GM23338 (cell line): ENCODE measurements around the gene ZYX. TPM values are rescaled to one million over a fixed set of nuclear protein-coding genes. Genes with fewer than 3 reads are reported as not detected.

Experiments
- ATAC-seq: fragments of 200-7000 bp; cut with Tn5 transposase; 3 replicates; pipeline ENCODE4 v1.9.1; 2020
- DNase-seq: peaks from one replicate; pipeline ENCODE4 v3.0.0-alpha.2; 2015; ENCODE audit warnings: low spot score
- H2AFZ ChIP-seq: fragments of 200-600 bp; sonication (generic); 2 replicates; pipeline ENCODE4 v1.8.0; 2016; ENCODE audit warnings: antibody characterized with exemption, mild to moderate bottlenecking, moderate library complexity
- H3F3A ChIP-seq: fragments of 200-600 bp; sonication (generic); replicated peaks from 2 replicates; pipeline ENCODE4 v1.8.0; 2017; ENCODE audit warnings: antibody characterized with exemption, mixed run types, low read depth
- H3K27ac ChIP-seq: fragments of 200-600 bp; sonication (generic); 2 replicates; pipeline ENCODE4 v1.6.1; 2016; ENCODE audit warnings: low read depth
- H3K27me3 ChIP-seq: fragments of 200-600 bp; sonication (generic); 2 replicates; pipeline ENCODE4 v1.8.0; 2016; ENCODE audit warnings: mild to moderate bottlenecking, mixed run types, moderate library complexity; ENCODE audit not compliant: insufficient read depth
- H3K36me3 ChIP-seq: fragments of 200-600 bp; sonication (generic); 2 replicates; pipeline ENCODE4 v1.8.0; 2016; ENCODE audit warnings: mild to moderate bottlenecking; ENCODE audit not compliant: insufficient read depth
- H3K4me1 ChIP-seq: fragments of 200-600 bp; sonication (generic); 2 replicates; pipeline ENCODE4 v1.8.0; 2016; ENCODE audit warnings: mild to moderate bottlenecking, moderate library complexity; ENCODE audit not compliant: insufficient read depth
- H3K4me2 ChIP-seq: fragments of 200-600 bp; sonication (generic); 2 replicates; pipeline ENCODE4 v1.7.1; 2017; ENCODE audit warnings: mixed run types
- H3K4me3 ChIP-seq: fragments of 200-600 bp; sonication (generic); 2 replicates; pipeline ENCODE4 v1.6.1; 2016; ENCODE audit warnings: mixed run types
- H3K79me2 ChIP-seq: fragments of 200-600 bp; sonication (generic); replicated peaks from 2 replicates; pipeline ENCODE4 v1.8.0; 2017; ENCODE audit warnings: mild to moderate bottlenecking; ENCODE audit not compliant: insufficient read depth
- H3K9me2 ChIP-seq: fragments of 200-600 bp; sonication (generic); 2 replicates; pipeline ENCODE4 v1.8.0; 2017; ENCODE audit not compliant: insufficient read depth
- H4K20me1 ChIP-seq: fragments of 200-600 bp; sonication (generic); replicated peaks from 2 replicates; pipeline ENCODE4 v1.8.0; 2017; ENCODE audit warnings: mild to moderate bottlenecking; ENCODE audit not compliant: insufficient read depth
- H3K27ac Mint-ChIP-seq: 2 replicates; pipeline ENCODE4 v1.8.0; 2020; ENCODE audit warnings: inconsistent platforms, mild to moderate bottlenecking, moderate library complexity, mixed read lengths
- H3K27me3 Mint-ChIP-seq: 3 replicates; pipeline ENCODE4 v1.8.0; 2022; ENCODE audit warnings: low read depth, mild to moderate bottlenecking, moderate library complexity, mixed read lengths, inconsistent platforms; ENCODE audit not compliant: insufficient read depth, poor library complexity
- H3K36me3 Mint-ChIP-seq: 3 replicates; pipeline ENCODE4 v1.8.0; 2021; ENCODE audit warnings: low read depth, mild to moderate bottlenecking, inconsistent platforms, moderate library complexity, mixed read lengths
- H3K4me1 Mint-ChIP-seq: 3 replicates; pipeline ENCODE4 v1.8.0; 2020; ENCODE audit warnings: mild to moderate bottlenecking, inconsistent platforms, mixed read lengths
- H3K4me3 Mint-ChIP-seq: 3 replicates; pipeline ENCODE4 v1.8.0; 2021; ENCODE audit warnings: moderate library complexity, mild to moderate bottlenecking, inconsistent platforms, mixed read lengths
- H3K9me3 Mint-ChIP-seq: 3 replicates; pipeline ENCODE4 v1.8.0; 2020; ENCODE audit warnings: moderate library complexity, mild to moderate bottlenecking, inconsistent platforms, mixed read lengths
- CREB1 ChIP-seq: fragments of 250-450 bp; sonication (Bioruptor Pico); IDR thresholded peaks from 2 replicates; pipeline ENCODE4 v1.5.0; 2020; ENCODE audit warnings: low read depth, mild to moderate bottlenecking, moderate library complexity
- JUNB ChIP-seq: IDR thresholded peaks from one replicate; pipeline ENCODE4 v1.6.1; 2016; ENCODE audit warnings: antibody characterized with exemption; ENCODE audit not compliant: unreplicated experiment
- ZNF114 ChIP-seq: fragments of 250-450 bp; sonication (Bioruptor Pico); IDR thresholded peaks from 2 replicates; pipeline ENCODE4 v1.5.0; 2020; ENCODE audit warnings: mild to moderate bottlenecking, moderate library complexity
- ZNF331 ChIP-seq: fragments of 250-450 bp; sonication (Bioruptor Pico); IDR thresholded peaks from 2 replicates; pipeline ENCODE4 v1.5.0; 2020; ENCODE audit warnings: low read depth, mild to moderate bottlenecking, moderate library complexity
- polyA plus RNA-seq: library from polyadenylated mRNA; unstranded; fragments of >200 nt; fragmentation: Nextera tagmentation; extraction: Ambion mirVana; gene quantifications from 2 replicates; pipeline ENCODE4 v1.2.1, GENCODE V29; 2016
- total RNA-seq: library from RNA; depleted of rRNA; stranded (reverse); fragments of >200 nt; shearing (Covaris generic); gene quantifications from 2 replicates; pipeline ENCODE4 v1.2.3, GENCODE V29; 2014
- TF ChIP-seq, protein P1 (sequence below): IDR thresholded peaks from one replicate; pipeline ENCODE4 v1.6.1; 2018; ENCODE audit warnings: antibody characterized with exemption; ENCODE audit not compliant: unreplicated experiment
- TF ChIP-seq, protein P2 (sequence below), 2 experiments: fragments of 200-600 bp in 1 of 2; sonication (generic) in 1 of 2; conservative IDR thresholded peaks; 2 replicates each; pipeline versions ENCODE4 v1.5.1 to v1.6.1; 2016 to 2017; ENCODE audit warnings: antibody characterized with exemption in 2 of 2, low read depth in 2 of 2, mild to moderate bottlenecking in 2 of 2, moderate library complexity in 1 of 2

Gene ZYX
- total and polyA plus RNA-seq, 2 experiments from 2014 or later, result 111 to 141 TPM

DNA sequence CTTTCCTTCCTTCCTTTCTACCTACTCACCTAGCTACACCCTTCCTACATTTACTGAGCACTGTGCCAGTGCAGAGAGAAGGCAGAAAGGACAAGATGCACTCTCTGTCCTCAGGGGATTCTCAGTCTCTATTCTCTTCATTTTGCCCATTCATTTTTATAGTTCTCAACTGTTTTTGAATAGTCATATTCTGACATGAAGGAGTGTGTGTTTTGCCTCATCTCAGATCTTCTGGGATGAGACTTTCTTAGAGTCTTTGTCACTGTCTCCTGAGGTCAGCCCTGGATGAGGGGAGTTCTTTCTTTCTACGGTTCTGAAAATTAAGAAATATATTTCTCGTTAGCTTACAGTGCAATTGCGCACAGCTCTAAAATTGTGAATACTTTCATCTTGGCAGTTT, 43.9 kb upstream of the ZYX start:
- Histone ChIP-seq H3K79me2 (no peaks in the 10 kb centered on the region), H4K20me1 (no peaks in the 10 kb centered on the region), H3K27ac (no peak overlapping the region), H3K36me3 (no peaks in the 10 kb centered on the region), H3K27me3 (no peaks in the 10 kb centered on the region), H3F3A (no peaks in the 10 kb centered on the region), H2AFZ (peak overlapping the region; percentile 90; the same call in 1 of the 2 replicates), H3K4me2 (no peak overlapping the region), H3K4me1 (no peaks in the 10 kb centered on the region), H3K9me2 (peaks cover 6% of the 10 kb centered on the region; the same call in 1 of the 2 replicates), H3K4me3 (no peak overlapping the region)
- H3K36me3 Mint-ChIP-seq, result no peaks in the 10 kb centered on the region
- DNase-seq (no peak), ATAC-seq (no peak)
- no peaks in the 10 kb centered on the region for H3K4me1 Mint-ChIP-seq
- no peaks in the 10 kb centered on the region; the same call in 2 of the 3 replicates for H3K9me3 Mint-ChIP-seq
- H3K27me3 Mint-ChIP-seq, result no peaks in the 10 kb centered on the region
- TF ChIP-seq CREB1, result no peak
- H3K27ac Mint-ChIP-seq, result no peak overlapping the region
- H3K4me3 Mint-ChIP-seq, result no peak overlapping the region

DNA sequence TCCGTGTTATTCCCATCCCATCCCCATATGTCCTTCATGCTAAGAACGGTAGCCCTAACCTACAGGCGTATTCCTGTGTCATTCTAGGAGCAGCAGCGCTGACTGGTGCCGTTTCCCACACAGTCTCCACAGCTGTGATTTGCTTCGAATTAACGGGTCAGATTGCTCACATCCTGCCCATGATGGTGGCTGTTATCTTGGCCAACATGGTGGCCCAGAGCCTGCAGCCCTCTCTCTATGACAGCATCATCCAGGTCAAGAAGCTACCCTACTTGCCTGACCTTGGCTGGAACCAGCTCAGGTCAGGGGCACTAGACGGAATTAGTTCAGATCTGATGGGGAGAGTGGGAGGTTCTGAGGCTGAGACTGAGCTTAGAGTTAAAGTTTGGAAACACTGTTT, 39.3 kb upstream of the ZYX start:
- Histone ChIP-seq H3F3A (0 out of 2 replicates have a peak, but pooled peaks cover 8% of the 10 kb centered on the region), H3K4me2 (no peak overlapping the region), H3K27ac (no peak overlapping the region), H3K27me3 (no peaks in the 10 kb centered on the region), H3K9me2 (0 out of 2 replicates have a peak, but pooled peaks cover 2% of the 10 kb centered on the region), H3K4me1 (peaks cover 23% of the 10 kb centered on the region), H3K36me3 (no peaks in the 10 kb centered on the region), H4K20me1 (no peaks in the 10 kb centered on the region), H3K4me3 (no peak overlapping the region), H2AFZ (peak overlapping the region; percentile 56; the same call in 1 of the 2 replicates), H3K79me2 (no peaks in the 10 kb centered on the region)
- peaks cover 17% of the 10 kb centered on the region for H3K4me1 Mint-ChIP-seq
- no peak overlapping the region for H3K4me3 Mint-ChIP-seq
- DNase-seq (no peak), ATAC-seq (no peak)
- peaks cover 4% of the 10 kb centered on the region; the same call in 1 of the 3 replicates for H3K9me3 Mint-ChIP-seq
- peaks cover 16% of the 10 kb centered on the region for H3K27me3 Mint-ChIP-seq
- TF ChIP-seq ZNF114 (CRISPR knock-in tag), result no peak
- TF ChIP-seq, protein P1, sequence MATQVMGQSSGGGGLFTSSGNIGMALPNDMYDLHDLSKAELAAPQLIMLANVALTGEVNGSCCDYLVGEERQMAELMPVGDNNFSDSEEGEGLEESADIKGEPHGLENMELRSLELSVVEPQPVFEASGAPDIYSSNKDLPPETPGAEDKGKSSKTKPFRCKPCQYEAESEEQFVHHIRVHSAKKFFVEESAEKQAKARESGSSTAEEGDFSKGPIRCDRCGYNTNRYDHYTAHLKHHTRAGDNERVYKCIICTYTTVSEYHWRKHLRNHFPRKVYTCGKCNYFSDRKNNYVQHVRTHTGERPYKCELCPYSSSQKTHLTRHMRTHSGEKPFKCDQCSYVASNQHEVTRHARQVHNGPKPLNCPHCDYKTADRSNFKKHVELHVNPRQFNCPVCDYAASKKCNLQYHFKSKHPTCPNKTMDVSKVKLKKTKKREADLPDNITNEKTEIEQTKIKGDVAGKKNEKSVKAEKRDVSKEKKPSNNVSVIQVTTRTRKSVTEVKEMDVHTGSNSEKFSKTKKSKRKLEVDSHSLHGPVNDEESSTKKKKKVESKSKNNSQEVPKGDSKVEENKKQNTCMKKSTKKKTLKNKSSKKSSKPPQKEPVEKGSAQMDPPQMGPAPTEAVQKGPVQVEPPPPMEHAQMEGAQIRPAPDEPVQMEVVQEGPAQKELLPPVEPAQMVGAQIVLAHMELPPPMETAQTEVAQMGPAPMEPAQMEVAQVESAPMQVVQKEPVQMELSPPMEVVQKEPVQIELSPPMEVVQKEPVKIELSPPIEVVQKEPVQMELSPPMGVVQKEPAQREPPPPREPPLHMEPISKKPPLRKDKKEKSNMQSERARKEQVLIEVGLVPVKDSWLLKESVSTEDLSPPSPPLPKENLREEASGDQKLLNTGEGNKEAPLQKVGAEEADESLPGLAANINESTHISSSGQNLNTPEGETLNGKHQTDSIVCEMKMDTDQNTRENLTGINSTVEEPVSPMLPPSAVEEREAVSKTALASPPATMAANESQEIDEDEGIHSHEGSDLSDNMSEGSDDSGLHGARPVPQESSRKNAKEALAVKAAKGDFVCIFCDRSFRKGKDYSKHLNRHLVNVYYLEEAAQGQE, result no peak
- TF ChIP-seq CREB1, result no peak
- TF ChIP-seq JUNB, result no peak
- H3K27ac Mint-ChIP-seq, result no peak overlapping the region
- peaks cover 2% of the 10 kb centered on the region; the same call in 2 of the 3 replicates for H3K36me3 Mint-ChIP-seq

DNA sequence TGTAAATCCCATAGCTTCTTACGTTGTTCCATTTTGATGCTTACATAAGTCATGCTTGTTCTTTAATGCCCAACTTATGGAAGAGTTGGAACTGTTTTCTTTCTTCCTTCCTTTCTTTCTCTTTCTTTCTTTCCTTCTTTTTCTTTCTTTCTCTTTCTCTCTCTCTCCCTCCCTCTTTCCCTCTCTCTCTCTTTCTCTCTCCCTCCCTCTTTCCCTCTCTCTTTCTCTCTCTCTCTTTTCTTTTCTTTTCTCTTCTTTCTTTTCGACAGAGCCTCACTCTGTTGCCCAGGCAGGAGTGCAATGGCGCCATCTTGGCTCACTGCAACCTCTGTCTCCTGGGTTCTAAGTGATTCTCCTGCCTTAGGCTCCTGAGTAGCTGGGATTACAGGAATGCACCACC, 37.5 kb upstream of the ZYX start:
- no peak for DNase-seq
- Histone ChIP-seq H3F3A (0 out of 2 replicates have a peak, but pooled peaks cover 8% of the 10 kb centered on the region), H3K27me3 (no peaks in the 10 kb centered on the region; the same call in 1 of the 2 replicates), H3K36me3 (no peaks in the 10 kb centered on the region), H3K79me2 (no peaks in the 10 kb centered on the region), H3K9me2 (0 out of 2 replicates have a peak, but pooled peaks cover 2% of the 10 kb centered on the region), H3K27ac (no peak overlapping the region), H3K4me2 (no peak overlapping the region), H3K4me3 (no peak overlapping the region), H2AFZ (0 out of 2 replicates have a peak overlapping the region, but pooled peaks have one; percentile 5), H3K4me1 (peaks cover 23% of the 10 kb centered on the region), H4K20me1 (no peaks in the 10 kb centered on the region)
- H3K27ac Mint-ChIP-seq, result no peak overlapping the region
- TF ChIP-seq, protein P2, sequence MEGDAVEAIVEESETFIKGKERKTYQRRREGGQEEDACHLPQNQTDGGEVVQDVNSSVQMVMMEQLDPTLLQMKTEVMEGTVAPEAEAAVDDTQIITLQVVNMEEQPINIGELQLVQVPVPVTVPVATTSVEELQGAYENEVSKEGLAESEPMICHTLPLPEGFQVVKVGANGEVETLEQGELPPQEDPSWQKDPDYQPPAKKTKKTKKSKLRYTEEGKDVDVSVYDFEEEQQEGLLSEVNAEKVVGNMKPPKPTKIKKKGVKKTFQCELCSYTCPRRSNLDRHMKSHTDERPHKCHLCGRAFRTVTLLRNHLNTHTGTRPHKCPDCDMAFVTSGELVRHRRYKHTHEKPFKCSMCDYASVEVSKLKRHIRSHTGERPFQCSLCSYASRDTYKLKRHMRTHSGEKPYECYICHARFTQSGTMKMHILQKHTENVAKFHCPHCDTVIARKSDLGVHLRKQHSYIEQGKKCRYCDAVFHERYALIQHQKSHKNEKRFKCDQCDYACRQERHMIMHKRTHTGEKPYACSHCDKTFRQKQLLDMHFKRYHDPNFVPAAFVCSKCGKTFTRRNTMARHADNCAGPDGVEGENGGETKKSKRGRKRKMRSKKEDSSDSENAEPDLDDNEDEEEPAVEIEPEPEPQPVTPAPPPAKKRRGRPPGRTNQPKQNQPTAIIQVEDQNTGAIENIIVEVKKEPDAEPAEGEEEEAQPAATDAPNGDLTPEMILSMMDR (conservative IDR thresholded peaks at IDR 0.05; ENCODE audit: low read depth in 2 of 2), result peak; percentile 27 to 44; a peak in 3 of 4 replicates
- TF ChIP-seq ZNF331 (CRISPR knock-in tag), result no peak
- no peak overlapping the region for H3K4me3 Mint-ChIP-seq
- peaks cover 17% of the 10 kb centered on the region for H3K4me1 Mint-ChIP-seq
- H3K9me3 Mint-ChIP-seq, result peaks cover 6% of the 10 kb centered on the region; the same call in 1 of the 3 replicates
- peaks cover 4% of the 10 kb centered on the region; the same call in 2 of the 3 replicates for H3K36me3 Mint-ChIP-seq
- peaks cover 17% of the 10 kb centered on the region for H3K27me3 Mint-ChIP-seq
- ATAC-seq, result no peak
